ENCODE results near the gene STARD5.

The STARD5 gene

GRCh38 chr15:81282606-81282895 is 41.4 kb downstream of the STARD5 start:
- H3K4me3 ChIP-seq (ENCODE audit: low read depth, low read length), result no peak overlapping the region
- DNase-seq (ENCODE audit: low read depth), result no peak
- TF ChIP-seq POLR2A (IDR thresholded peaks at IDR 0.05; ENCODE audit: extremely low read depth, insufficient read length), result no peak
- TF ChIP-seq MAX (IDR thresholded peaks at IDR 0.05; ENCODE audit: low read depth, low read length), result no peak
- TF ChIP-seq MYC (IDR thresholded peaks at IDR 0.05; ENCODE audit: low read depth, low read length), result no peak
- no peak for TF ChIP-seq CTCF (IDR thresholded peaks at IDR 0.05; ENCODE audit: low read depth, low read length)

GRCh38 chr15:81281766-81282605 is 42.0 kb downstream of the STARD5 start:
- TF ChIP-seq POLR2A (IDR thresholded peaks at IDR 0.05; ENCODE audit: extremely low read depth, insufficient read length) (no peak), MYC (IDR thresholded peaks at IDR 0.05; ENCODE audit: low read depth, low read length) (no peak), MAX (IDR thresholded peaks at IDR 0.05; ENCODE audit: low read depth, low read length) (no peak), CTCF (IDR thresholded peaks at IDR 0.05; ENCODE audit: low read depth, low read length) (no peak)
- DNase-seq (ENCODE audit: low read depth), result no peak
- H3K4me3 ChIP-seq (ENCODE audit: low read depth, low read length), result no peak overlapping the region

GRCh38 chr15:81281456-81281735 is 42.5 kb downstream of the STARD5 start:
- no peak for TF ChIP-seq POLR2A (IDR thresholded peaks at IDR 0.05; ENCODE audit: extremely low read depth, insufficient read length)
- H3K4me3 ChIP-seq (ENCODE audit: low read depth, low read length), result no peak overlapping the region
- DNase-seq (ENCODE audit: low read depth), result no peak

GRCh38 chr15:81280696-81281455 is 43.1 kb downstream of the STARD5 start:
- DNase-seq (ENCODE audit: low read depth), result no peak
- H3K4me3 ChIP-seq (ENCODE audit: low read depth, low read length), result no peak overlapping the region
- no peak for TF ChIP-seq MYC (IDR thresholded peaks at IDR 0.05; ENCODE audit: low read depth, low read length)

- DNase-seq (ENCODE audit: low read depth), result no peak
- no peak for TF ChIP-seq MYC (IDR thresholded peaks at IDR 0.05; ENCODE audit: low read depth, low read length)
- TF ChIP-seq CTCF (IDR thresholded peaks at IDR 0.05; ENCODE audit: low read depth, low read length), result no peak
- TF ChIP-seq MAX (IDR thresholded peaks at IDR 0.05; ENCODE audit: low read depth, low read length), result no peak
- no peak for TF ChIP-seq POLR2A (IDR thresholded peaks at IDR 0.05; ENCODE audit: extremely low read depth, insufficient read length)
- no peak overlapping the region for H3K4me3 ChIP-seq (ENCODE audit: low read depth, low read length)
These were observed 44.1 kb downstream of the STARD5 start for GRCh38 chr15:81279621-81280485.

GRCh38 chr15:81278306-81279029 is 45.5 kb downstream of the STARD5 start:
- DNase-seq (ENCODE audit: low read depth), result no peak
- no peak overlapping the region for H3K4me3 ChIP-seq (ENCODE audit: low read depth, low read length)
- no peak for TF ChIP-seq POLR2A (IDR thresholded peaks at IDR 0.05; ENCODE audit: extremely low read depth, insufficient read length)
- no peak for TF ChIP-seq MYC (IDR thresholded peaks at IDR 0.05; ENCODE audit: low read depth, low read length)
- no peak for TF ChIP-seq CTCF (IDR thresholded peaks at IDR 0.05; ENCODE audit: low read depth, low read length)
- TF ChIP-seq MAX (IDR thresholded peaks at IDR 0.05; ENCODE audit: low read depth, low read length), result no peak
